Breast epithelium (tissue), 4 donors: ENCODE data around the gene P3H2. TPM values are rescaled to one million over a fixed set of nuclear protein-coding genes. Genes with fewer than 3 reads are reported as not detected.
"Not testable (repeated sequence)": the region's sequence is repeated elsewhere in the genome, so short reads cannot be mapped to it uniquely, and the experiment has no call there.

Experiments used
- DNase-seq, 2 donors: peaks; one replicate each; pipeline ENCODE4 v3.0.0-alpha.2; 2019; ENCODE audit warnings: low spot score in 2 of 2
- H3K27ac ChIP-seq, 2 donors: fragments of 200-600 bp; sonication (generic) in 1 of 2; one replicate each; pipeline ENCODE4 v1.5.1; 2016 to 2019; ENCODE audit warnings: mild to moderate bottlenecking in 1 of 2
- H3K27me3 ChIP-seq, 2 donors: fragments of 200-600 bp; sonication (generic) in 1 of 2; one replicate each; pipeline versions ENCODE4 v1.5.1 to v1.6.0; 2017 to 2019; ENCODE audit warnings: control low read depth in 1 of 2, mild to moderate bottlenecking in 1 of 2
- H3K36me3 ChIP-seq: fragments of 200-600 bp; one replicate; pipeline ENCODE4 v1.5.1; 2019
- H3K4me1 ChIP-seq, 2 donors: fragments of 200-600 bp; sonication (generic); one replicate each; pipeline ENCODE4 v1.5.1; 2016 to 2019; ENCODE audit warnings: control low read depth in 1 of 2
- H3K4me3 ChIP-seq, 3 donors: fragments of 200-600 bp; sonication (generic); 1 replicate in 2 of 3; 2 replicates in 1 of 3; pipeline ENCODE4 v1.5.1; 2016 to 2019; ENCODE audit warnings: mild to moderate bottlenecking in 3 of 3, moderate library complexity in 2 of 3
- H3K9me3 ChIP-seq, 2 donors: fragments of 200-600 bp; sonication (generic) in 1 of 2; one replicate each; pipeline ENCODE4 v1.5.1; 2016 to 2019; ENCODE audit warnings: control low read depth in 1 of 2
- POLR2A ChIP-seq: fragments of 450-650 bp; IDR thresholded peaks from one replicate; pipeline ENCODE4 v1.6.1; 2016; ENCODE audit warnings: antibody characterized with exemption, mild to moderate bottlenecking, moderate library complexity
- POLR2AphosphoS5 ChIP-seq, 3 donors: sonication (generic); formaldehyde crosslinking; IDR thresholded peaks; one replicate each; pipeline ENCODE4 v1.6.1; 2017; ENCODE audit warnings: antibody characterized with exemption in 3 of 3
- intact Hi-C: fragments of 100-400 bp; cut with DNase I; formaldehyde crosslinking; loops from one replicate; pipeline ENCODE4 v1.15.1; 2023; ENCODE audit warnings: low total_unique reads
- total RNA-seq, 3 donors: library from RNA; depleted of rRNA; stranded (reverse); fragments of >200 nt; gene quantifications; one replicate each; pipeline ENCODE4 v1.1.0, GENCODE V29; 2016
- TF ChIP-seq, protein P1 (sequence below), 3 donors: fragments of 450-650 bp; IDR thresholded peaks; one replicate each; pipeline ENCODE4 v1.5.1; 2016 to 2017; ENCODE audit warnings: antibody characterized with exemption in 3 of 3, mild to moderate bottlenecking in 3 of 3, moderate library complexity in 3 of 3

P3H2 gene
- total RNA-seq, 3 donors from 2014 or later: 1.6 to 12.3 (median 10.2) TPM

DNA sequence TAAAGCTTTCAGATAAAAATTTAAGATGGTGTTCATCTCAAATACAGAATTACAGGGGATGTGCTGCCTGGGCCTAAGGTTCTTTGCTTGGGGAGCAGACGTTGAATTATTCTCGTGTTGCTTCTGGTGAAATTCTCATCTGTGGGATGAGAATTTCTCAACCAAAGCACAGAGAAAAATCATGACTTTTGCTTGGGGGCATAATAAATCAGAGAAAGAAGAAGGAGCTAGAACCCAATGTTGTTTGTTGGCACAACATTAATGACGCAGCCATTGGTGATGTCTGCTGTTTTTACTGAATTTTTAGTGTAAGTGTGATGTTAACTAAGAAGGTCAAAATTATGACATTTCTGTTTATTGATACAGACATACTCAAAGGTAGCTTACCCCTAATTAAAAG is 35.7 kb downstream of the P3H2 start:
- Histone ChIP-seq H3K4me3 (no peak overlapping the region), H3K27me3 (no peaks in the 10 kb centered on the region), H3K9me3 (no peaks in the 10 kb centered on the region), H3K27ac (no peak overlapping the region), H3K36me3 (no peaks in the 10 kb centered on the region), H3K4me1 (no peaks in the 10 kb centered on the region)
- TF ChIP-seq POLR2AphosphoS5 (IDR thresholded peaks at IDR 0.05) (no peak), POLR2A (no peak)
- TF ChIP-seq, protein P1, sequence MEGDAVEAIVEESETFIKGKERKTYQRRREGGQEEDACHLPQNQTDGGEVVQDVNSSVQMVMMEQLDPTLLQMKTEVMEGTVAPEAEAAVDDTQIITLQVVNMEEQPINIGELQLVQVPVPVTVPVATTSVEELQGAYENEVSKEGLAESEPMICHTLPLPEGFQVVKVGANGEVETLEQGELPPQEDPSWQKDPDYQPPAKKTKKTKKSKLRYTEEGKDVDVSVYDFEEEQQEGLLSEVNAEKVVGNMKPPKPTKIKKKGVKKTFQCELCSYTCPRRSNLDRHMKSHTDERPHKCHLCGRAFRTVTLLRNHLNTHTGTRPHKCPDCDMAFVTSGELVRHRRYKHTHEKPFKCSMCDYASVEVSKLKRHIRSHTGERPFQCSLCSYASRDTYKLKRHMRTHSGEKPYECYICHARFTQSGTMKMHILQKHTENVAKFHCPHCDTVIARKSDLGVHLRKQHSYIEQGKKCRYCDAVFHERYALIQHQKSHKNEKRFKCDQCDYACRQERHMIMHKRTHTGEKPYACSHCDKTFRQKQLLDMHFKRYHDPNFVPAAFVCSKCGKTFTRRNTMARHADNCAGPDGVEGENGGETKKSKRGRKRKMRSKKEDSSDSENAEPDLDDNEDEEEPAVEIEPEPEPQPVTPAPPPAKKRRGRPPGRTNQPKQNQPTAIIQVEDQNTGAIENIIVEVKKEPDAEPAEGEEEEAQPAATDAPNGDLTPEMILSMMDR (IDR thresholded peaks at IDR 0.05): no peak
- DNase-seq: no peak
- intact Hi-C loops: no loop called here

DNA sequence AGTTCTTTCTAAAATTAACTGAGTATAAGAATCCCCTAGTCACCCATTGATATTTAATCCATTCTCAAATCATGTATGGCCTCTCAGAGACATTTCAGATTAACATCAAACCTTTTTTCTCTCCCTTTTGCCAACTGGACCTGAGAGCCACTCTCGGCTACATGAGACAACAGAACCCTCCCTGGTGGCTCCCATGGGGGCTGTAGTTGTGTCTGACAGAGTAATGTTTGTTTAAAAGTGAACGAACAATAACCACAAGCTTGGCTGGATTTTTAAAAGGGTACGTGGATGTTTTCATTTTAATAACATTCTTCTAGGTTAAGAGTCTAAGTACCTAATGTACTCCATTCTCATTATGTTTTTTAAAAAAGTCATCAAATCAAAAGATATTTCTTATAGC is 37.1 kb downstream of the P3H2 start:
- intact Hi-C loops: no loop called here

DNA sequence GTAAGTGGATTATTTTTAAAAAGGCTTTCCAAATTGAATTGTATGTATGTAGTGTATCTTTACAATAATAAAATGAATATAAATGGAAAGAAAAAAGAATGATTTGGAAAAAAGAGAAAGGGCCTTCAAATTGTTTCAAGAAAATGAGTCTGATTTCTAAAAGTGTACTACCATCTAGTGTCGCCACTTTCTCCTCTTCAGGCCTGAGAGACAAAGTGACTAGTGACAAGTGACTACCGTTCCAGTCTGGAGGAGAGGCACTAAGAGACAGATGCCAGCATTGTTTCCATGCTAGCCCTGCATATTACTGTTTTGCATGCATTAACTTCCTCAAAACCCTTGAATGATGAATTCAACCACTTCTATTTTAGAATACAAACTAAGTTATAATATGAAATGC is 39.3 kb downstream of the P3H2 start:
- Histone ChIP-seq H3K4me3 (no peak overlapping the region), H3K4me1 (no peaks in the 10 kb centered on the region), H3K27ac (no peak overlapping the region), H3K27me3 (no peaks in the 10 kb centered on the region), H3K36me3 (no peaks in the 10 kb centered on the region), H3K9me3 (no peaks in the 10 kb centered on the region)
- no peak for DNase-seq
- intact Hi-C loops: no loop called here
- TF ChIP-seq POLR2A: no peak

More for the DNA sequence above, 37.1 kb downstream of the P3H2 start:
- DNase-seq: no peak
- no peaks in the 10 kb centered on the region for H3K27me3 ChIP-seq
- H3K4me1 ChIP-seq: no peaks in the 10 kb centered on the region
- no peaks in the 10 kb centered on the region for H3K36me3 ChIP-seq
- H3K27ac ChIP-seq: no peak overlapping the region
- no peak overlapping the region for H3K4me3 ChIP-seq
- TF ChIP-seq, protein P1 (IDR thresholded peaks at IDR 0.05): no peak
- TF ChIP-seq POLR2A (no peak), POLR2AphosphoS5 (IDR thresholded peaks at IDR 0.05) (no peak)
- H3K9me3 ChIP-seq: no peaks in the 10 kb centered on the region

GRCh38 chr3:190079173-190079572 is 41.5 kb downstream of the P3H2 start:
- H3K36me3 ChIP-seq, H3K4me3 ChIP-seq, H3K9me3 ChIP-seq, H3K27me3 ChIP-seq, H3K27ac ChIP-seq, DNase-seq, H3K4me1 ChIP-seq, intact Hi-C loops: not testable (repeated sequence)

DNA sequence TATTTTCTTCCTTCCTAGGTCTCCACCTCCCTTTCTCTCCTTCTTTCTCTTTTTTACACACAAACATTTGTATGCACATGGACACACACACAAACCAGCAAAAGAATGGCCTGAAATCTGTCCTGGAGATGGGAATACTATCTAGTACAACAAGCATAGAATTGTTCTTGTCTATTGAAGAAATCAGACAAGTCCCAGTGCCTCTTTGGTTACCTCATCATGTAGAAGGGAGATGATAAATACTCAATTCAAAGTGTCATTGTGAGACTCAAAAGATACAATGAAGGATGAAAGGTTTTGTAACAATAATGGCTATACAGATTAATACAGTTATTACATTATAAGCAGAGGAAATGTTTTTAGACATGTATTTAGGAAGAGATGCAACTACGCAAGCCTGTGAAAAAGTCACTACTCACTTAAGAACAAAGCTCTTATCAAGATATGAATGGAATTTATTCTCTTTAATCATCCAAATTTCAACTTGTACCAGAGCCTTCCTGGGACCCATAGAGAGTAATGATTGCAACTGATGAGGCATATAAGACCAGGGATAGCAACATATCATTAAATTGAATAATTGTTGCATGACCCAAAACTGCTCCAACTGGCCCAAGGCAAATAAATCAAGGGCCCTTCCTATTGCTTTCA is 43.2 kb downstream of the P3H2 start:
- H3K27ac ChIP-seq: peak overlapping the region in 1 of 2 donors; percentile 9

More for the DNA sequence above, 43.2 kb downstream of the P3H2 start:
- TF ChIP-seq, protein P1 (IDR thresholded peaks at IDR 0.05): no peak
- TF ChIP-seq POLR2AphosphoS5 (IDR thresholded peaks at IDR 0.05) (no peak), POLR2A (no peak)
- Histone ChIP-seq H3K36me3 (no peaks in the 10 kb centered on the region), H3K4me1 (no peaks in the 10 kb centered on the region), H3K4me3 (no peak overlapping the region), H3K9me3 (no peaks in the 10 kb centered on the region), H3K27me3 (no peaks in the 10 kb centered on the region)
- no peak for DNase-seq
- intact Hi-C loops: no loop called here
